Coronary artery (tissue), 2 donors: Measurements from ENCODE around the gene S100A2.
A peak's percentile ranks its signal among the peaks of the same experiment; 100 is the strongest.

Experiments used
- DNase-seq: peaks from one replicate; pipeline ENCODE4 v3.0.0-alpha.2; 2017; ENCODE audit warnings: low spot score
- H3K27ac ChIP-seq, 2 donors: fragments of 200-600 bp; sonication (generic); one replicate each; pipeline ENCODE4 v1.5.1; 2016 to 2019
- H3K4me3 ChIP-seq: fragments of 200-600 bp; sonication (generic); 2 replicates; pipeline ENCODE4 v1.5.1; 2016; ENCODE audit warnings: mild to moderate bottlenecking, moderate library complexity
- TF ChIP-seq, protein P1 (sequence below): fragments of 200-600 bp; sonication (generic); IDR thresholded peaks from one replicate; pipeline ENCODE4 v1.5.1; 2019; ENCODE audit warnings: antibody characterized with exemption

S100A2 gene

GRCh38 chr1:153571706-153572105 lies 6.1 kb upstream of the S100A2 start:
- TF ChIP-seq, protein P1, sequence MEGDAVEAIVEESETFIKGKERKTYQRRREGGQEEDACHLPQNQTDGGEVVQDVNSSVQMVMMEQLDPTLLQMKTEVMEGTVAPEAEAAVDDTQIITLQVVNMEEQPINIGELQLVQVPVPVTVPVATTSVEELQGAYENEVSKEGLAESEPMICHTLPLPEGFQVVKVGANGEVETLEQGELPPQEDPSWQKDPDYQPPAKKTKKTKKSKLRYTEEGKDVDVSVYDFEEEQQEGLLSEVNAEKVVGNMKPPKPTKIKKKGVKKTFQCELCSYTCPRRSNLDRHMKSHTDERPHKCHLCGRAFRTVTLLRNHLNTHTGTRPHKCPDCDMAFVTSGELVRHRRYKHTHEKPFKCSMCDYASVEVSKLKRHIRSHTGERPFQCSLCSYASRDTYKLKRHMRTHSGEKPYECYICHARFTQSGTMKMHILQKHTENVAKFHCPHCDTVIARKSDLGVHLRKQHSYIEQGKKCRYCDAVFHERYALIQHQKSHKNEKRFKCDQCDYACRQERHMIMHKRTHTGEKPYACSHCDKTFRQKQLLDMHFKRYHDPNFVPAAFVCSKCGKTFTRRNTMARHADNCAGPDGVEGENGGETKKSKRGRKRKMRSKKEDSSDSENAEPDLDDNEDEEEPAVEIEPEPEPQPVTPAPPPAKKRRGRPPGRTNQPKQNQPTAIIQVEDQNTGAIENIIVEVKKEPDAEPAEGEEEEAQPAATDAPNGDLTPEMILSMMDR: no peak
- no peak overlapping the region for H3K4me3 ChIP-seq
- peak overlapping the region; percentile 64 to 82 for H3K27ac ChIP-seq
- no peak for DNase-seq

GRCh38 chr1:153570874-153571273 lies 5.2 kb upstream of the S100A2 start:
- no peak overlapping the region for H3K4me3 ChIP-seq
- no peak for DNase-seq
- TF ChIP-seq, protein P1: no peak
- no peak overlapping the region for H3K27ac ChIP-seq

GRCh38 chr1:153569465-153569864 lies 3.8 kb upstream of the S100A2 start:
- TF ChIP-seq, protein P1: no peak
- H3K4me3 ChIP-seq: no peak overlapping the region
- no peak for DNase-seq
- H3K27ac ChIP-seq: no peak overlapping the region

- Histone ChIP-seq H3K27ac (peak overlapping the region; percentile 99 to 100), H3K4me3 (peak overlapping the region; percentile 59)
- TF ChIP-seq, protein P1: peak; percentile 98
- DNase-seq: peak; percentile 92
These were observed 2.9 kb upstream of the S100A2 start for GRCh38 chr1:153568367-153569099.

DNA sequence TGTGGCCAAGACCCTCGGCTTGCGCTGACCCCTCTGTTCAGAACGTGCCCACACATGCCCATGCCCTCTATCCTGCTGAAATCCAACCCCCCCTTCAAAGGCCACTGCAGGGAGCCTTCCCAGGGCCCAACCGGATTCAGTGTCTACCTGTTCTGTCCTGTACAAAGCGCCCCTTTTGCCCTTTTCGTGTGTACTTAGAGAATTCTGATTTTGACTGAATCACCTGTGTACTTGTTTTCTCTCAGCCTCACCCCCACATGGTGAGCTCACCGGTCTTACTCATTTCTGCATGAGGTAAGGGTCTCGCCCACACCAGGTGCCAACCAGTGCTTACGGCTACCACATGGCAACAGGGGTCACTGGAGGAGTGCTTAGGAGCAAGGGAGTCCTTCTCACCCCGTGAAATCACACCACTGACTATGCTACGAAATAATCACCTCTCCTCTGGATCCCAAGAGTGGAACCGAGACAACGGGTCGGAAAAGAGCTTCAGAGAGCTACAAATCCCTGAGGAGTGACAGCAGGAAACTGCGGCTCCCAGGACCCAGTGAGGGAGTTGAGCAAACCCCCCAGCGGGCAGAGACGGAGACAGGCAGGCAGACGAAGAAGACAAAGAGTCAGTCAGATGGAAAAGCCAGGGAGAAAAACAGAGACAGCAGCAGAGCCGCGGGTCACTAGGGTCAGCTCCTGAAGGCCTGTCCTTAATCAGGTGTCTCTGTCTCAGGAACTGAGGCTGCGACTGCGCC lies 2.1 kb upstream of the S100A2 start:
- no peak for DNase-seq

GRCh38 chr1:153566414-153567371 lies 1.0 kb upstream of the S100A2 start:
- peak overlapping the region; percentile 57 for H3K4me3 ChIP-seq
- DNase-seq: peak; percentile 99
- peak overlapping the region; percentile 99 to 100 for H3K27ac ChIP-seq
- TF ChIP-seq, protein P1: no peak

More for the DNA sequence above, 2.1 kb upstream of the S100A2 start:
- Histone ChIP-seq H3K27ac (peak overlapping the region; percentile 99 to 100), H3K4me3 (peak overlapping the region; percentile 59)
- TF ChIP-seq, protein P1: no peak
